Epidermal melanocyte (primary cell): ENCODE measurements around the gene U2AF1L4.
A peak's percentile ranks its signal among the peaks of the same experiment; 100 is the strongest.
"Not testable (repeated sequence)": the region's sequence is repeated elsewhere in the genome, so short reads cannot be mapped to it uniquely, and the experiment has no call there.

Source experiments
- DNase-seq: peaks from one replicate; pipeline ENCODE4 v3.0.0; 2011; ENCODE audit warnings: low spot score; ENCODE audit not compliant: insufficient read length

Gene U2AF1L4

GRCh38 chr19:35780717-35781116 is 35.5 kb upstream of the U2AF1L4 start:
- no peak for DNase-seq

- DNase-seq, result no peak
Observed at GRCh38 chr19:35780058-35780457, 34.8 kb upstream of the U2AF1L4 start.

GRCh38 chr19:35779033-35779432 is 33.8 kb upstream of the U2AF1L4 start:
- DNase-seq, result no peak

- no peak for DNase-seq
Observed at GRCh38 chr19:35777961-35778360, 32.7 kb upstream of the U2AF1L4 start.

- DNase-seq, result peak; percentile 60
Observed at GRCh38 chr19:35777086-35777841, 32.0 kb upstream of the U2AF1L4 start.

- DNase-seq, result no peak
Observed at GRCh38 chr19:35776102-35776788, 31.0 kb upstream of the U2AF1L4 start.

- peak; percentile 98 for DNase-seq
Observed at GRCh38 chr19:35775298-35776101, 30.3 kb upstream of the U2AF1L4 start, which contains the start of gene ARHGAP33. Gene ARHGAP33, plus strand, starts transcription at chr19:35775564. Its CDS starts 95 bp downstream, at chr19:35775659.

- no peak for DNase-seq
Observed at GRCh38 chr19:35775046-35775297, 29.8 kb upstream of the U2AF1L4 start.

- no peak for DNase-seq
Observed at GRCh38 chr19:35774274-35775045, 29.2 kb upstream of the U2AF1L4 start.

- DNase-seq, result no peak
Observed at GRCh38 chr19:35773020-35773806, 28.0 kb upstream of the U2AF1L4 start.

- not testable (repeated sequence) for DNase-seq
Observed at GRCh38 chr19:35772362-35772761, 27.1 kb upstream of the U2AF1L4 start.

GRCh38 chr19:35768082-35768421 is 22.8 kb upstream of the U2AF1L4 start:
- no peak for DNase-seq

- DNase-seq, result no peak
Observed at GRCh38 chr19:35767288-35768081, 22.3 kb upstream of the U2AF1L4 start.

GRCh38 chr19:35766571-35767104 is 21.4 kb upstream of the U2AF1L4 start:
- DNase-seq, result no peak

GRCh38 chr19:35764432-35765315 is 19.5 kb upstream of the U2AF1L4 start:
- DNase-seq, result no peak

- no peak for DNase-seq
Observed at GRCh38 chr19:35760711-35761349, 15.6 kb upstream of the U2AF1L4 start.

GRCh38 chr19:35759697-35760096 is 14.5 kb upstream of the U2AF1L4 start:
- no peak for DNase-seq
